GM21515 (cell line): Measurements from ENCODE around the gene KLHL33.

Source experiments
- ATAC-seq: cut with Tn5 transposase; IDR thresholded peaks from one replicate; pipeline ENCODE4 v1.9.1; 2021; ENCODE audit not compliant: unreplicated experiment

KLHL33 gene

GRCh38 chr14:20417250-20418186 lies 18.4 kb downstream of the KLHL33 start:
- ATAC-seq, result no peak

DNA sequence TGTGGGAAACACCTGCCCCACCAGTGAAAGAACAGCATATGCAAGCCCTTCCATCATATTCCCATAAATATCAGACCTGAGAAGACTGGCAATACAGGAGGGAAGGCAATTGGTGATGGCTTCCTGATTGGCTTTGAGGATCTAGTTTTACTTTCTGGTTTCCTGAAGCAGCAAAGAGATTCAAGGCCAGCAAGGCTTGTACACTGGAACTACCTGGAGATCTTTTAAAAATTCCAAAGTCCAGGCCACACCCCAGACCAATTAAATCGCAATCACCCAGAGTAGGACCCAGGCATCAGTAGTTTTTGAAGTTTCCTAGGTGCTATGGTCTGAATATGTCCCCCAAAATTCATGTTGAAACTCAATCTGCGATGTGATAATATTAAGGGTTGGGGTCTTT lies 19.7 kb downstream of the KLHL33 start:
- ATAC-seq, result no peak

GRCh38 chr14:20415782-20416206 lies 20.2 kb downstream of the KLHL33 start:
- ATAC-seq, result peak; percentile 43

DNA sequence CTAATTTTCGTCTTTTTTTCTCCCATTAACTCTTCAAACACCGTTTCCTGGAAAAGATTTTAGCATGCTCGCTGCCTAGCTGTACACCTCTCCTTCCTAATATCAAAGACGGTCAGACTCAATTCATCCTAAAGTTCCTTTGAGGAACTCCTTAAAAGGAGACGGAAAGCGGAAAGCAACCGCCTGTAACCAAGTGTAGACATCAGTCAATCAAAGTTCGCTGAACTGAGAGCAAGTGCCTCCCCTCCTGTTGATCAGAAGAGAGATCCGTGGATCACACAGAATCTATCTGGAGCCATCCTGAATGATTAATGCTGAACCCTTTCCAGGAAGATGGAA lies 22.3 kb downstream of the KLHL33 start:
- ATAC-seq, result no peak

- peak; percentile 55 for ATAC-seq
Observed at GRCh38 chr14:20412876-20413743, 22.9 kb downstream of the KLHL33 start, which contains the start of gene TEP1. TEP1 (minus strand) TSS chr14:20413501; CDS start chr14:20408439, 5,062 bp downstream.

DNA sequence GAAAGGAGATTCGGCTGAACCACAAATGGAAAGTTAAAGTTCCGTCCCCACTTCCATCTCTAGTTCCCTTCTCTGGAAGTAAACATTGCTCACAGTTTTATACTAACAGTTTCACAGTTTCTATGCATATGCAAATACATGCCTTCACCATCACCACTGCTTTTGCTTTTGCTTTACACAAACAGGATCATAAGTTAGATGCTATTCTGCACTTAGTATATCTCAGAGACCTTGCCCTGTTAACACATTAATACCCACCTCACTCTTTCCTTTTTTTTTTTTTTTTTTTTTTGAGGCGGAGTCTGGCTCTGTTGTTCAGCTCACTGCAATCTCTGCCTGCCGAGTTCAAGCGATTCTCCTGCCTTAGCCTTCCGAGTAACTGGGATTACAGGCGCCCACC lies 23.6 kb downstream of the KLHL33 start:
- peak; percentile 72 for ATAC-seq

- ATAC-seq, result no peak
Observed at GRCh38 chr14:20409226-20409625, 26.7 kb downstream of the KLHL33 start.

DNA sequence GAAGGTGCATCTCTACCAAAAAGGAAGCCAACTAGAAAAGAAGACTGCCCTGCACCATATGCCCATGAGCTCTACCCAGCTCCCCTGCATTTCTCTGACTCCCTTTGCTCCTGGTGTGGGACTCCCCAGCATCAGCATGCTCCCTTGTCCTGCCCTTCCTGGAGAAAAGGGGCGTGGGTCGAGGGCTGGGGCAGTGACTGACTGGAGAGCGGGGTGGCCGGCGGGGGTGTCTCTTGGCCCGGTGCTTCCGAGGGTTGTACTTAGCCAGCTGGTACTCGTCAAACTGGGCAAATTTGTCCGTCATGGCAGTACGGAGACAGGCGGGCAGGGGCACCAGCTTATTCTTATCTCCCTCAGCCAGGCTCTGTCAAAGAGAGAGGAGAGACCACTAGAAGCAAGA lies 32.4 kb downstream of the KLHL33 start:
- ATAC-seq, result no peak

GRCh38 chr14:20400965-20401593 lies 34.9 kb downstream of the KLHL33 start:
- ATAC-seq, result no peak

DNA sequence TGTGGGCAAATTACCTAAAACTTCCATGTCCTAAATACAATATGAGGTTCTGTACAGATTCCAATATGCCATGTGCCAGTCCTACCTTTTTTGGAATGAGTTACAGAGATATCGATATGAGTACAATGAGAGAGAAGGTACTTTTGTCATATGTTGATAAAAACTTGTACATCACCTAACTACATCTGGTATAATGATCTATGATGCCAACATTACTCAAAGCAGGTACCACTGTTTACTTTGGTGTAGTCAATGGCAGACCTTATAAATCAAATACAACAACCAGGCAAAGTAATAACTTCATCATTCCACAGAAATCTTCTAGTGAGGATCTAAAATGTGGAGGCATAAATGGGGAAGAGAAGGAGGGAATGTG lies 35.4 kb downstream of the KLHL33 start:
- no peak for ATAC-seq

DNA sequence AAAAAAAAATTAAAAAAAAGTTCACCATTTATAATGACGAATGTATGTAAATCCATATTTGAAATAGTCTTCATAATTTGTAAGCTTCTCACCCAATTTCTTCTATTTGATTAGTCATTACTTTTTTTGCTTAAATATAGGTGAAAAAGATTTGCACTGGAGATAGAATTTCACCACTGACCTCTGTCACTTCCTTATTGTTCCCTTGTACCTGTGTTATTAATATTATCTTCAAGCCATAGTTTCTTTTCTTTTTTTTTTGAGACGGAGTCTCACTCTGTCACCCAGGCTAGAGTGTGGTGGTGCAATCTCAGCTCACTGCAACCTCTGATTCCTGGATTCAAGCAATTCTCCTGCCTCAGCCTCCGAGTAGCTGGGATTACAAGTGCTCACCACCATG lies 38.5 kb downstream of the KLHL33 start:
- no peak for ATAC-seq

GRCh38 chr14:20391505-20391904 lies 44.5 kb downstream of the KLHL33 start:
- ATAC-seq, result no peak

GRCh38 chr14:20388159-20388558 lies 47.8 kb downstream of the KLHL33 start:
- no peak for ATAC-seq

DNA sequence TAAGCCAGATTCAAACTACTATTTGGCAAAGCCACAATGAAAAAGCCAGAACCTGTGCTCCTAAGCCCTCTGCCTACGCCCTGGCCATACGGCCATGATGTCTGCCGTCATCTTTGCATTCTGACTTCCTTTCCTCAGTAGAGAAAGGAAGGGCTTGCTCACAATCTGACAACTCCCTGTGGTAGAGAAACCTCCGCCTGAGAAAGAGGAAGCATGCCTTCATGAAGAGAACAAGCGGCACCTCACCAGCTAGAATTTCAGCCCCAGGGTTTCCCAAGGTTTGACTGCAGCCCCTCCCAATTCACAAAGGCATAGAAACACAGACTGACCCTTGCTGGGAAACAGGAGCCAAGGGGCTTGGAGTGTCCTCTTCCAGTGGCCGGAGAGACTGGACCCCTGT lies 48.4 kb downstream of the KLHL33 start:
- no peak for ATAC-seq

GRCh38 chr14:20386276-20386855 lies 49.6 kb downstream of the KLHL33 start:
- no peak for ATAC-seq

GRCh38 chr14:20384886-20385285 lies 51.1 kb downstream of the KLHL33 start:
- no peak for ATAC-seq

DNA sequence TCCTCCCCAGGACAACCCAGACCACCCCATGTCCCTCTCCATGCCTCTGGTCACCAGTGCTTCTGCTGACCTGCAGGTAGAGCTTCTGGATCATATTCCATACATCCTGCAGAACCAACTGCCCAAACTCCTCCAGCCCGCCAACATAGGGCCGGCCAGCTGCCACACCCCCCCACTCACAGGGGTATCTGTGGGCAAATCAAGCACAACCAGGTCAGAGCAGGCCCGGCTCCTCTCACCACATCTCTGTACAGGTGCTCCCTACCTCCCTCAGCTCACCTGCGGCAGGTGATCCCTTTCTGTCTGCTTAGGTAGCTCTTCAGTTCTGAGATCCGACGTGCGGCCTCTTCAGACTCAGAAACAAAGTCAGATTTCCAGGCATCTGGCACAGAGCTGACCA lies 51.6 kb downstream of the KLHL33 start:
- ATAC-seq, result no peak

- ATAC-seq, result no peak
Observed at GRCh38 chr14:20383636-20384035, 52.3 kb downstream of the KLHL33 start.

GRCh38 chr14:20383032-20383431 lies 52.9 kb downstream of the KLHL33 start:
- ATAC-seq, result no peak

- ATAC-seq, result no peak
Observed at GRCh38 chr14:20382526-20382925, 53.4 kb downstream of the KLHL33 start.

GRCh38 chr14:20381341-20381740 lies 54.6 kb downstream of the KLHL33 start:
- ATAC-seq, result no peak
